Sigmoid colon (tissue), 7 donors: Measurements from ENCODE around the gene ESPNL. TPM values are rescaled to one million over a fixed set of nuclear protein-coding genes. Genes with fewer than 3 reads are reported as not detected.

Source experiments
- DNase-seq: peaks from one replicate; pipeline ENCODE4 v3.0.0-alpha.2; 2019
- H3K27ac ChIP-seq, 4 donors: fragments of 200-600 bp; sonication (generic); one replicate each; pipeline ENCODE4 v1.5.1; 2016 to 2019; ENCODE audit warnings: mild to moderate bottlenecking in 1 of 4
- H3K27me3 ChIP-seq, 3 donors: fragments of 200-600 bp; sonication (generic); one replicate each; pipeline ENCODE4 v1.5.1; 2019; ENCODE audit warnings: mild to moderate bottlenecking in 1 of 3
- H3K36me3 ChIP-seq, 4 donors: fragments of 200-600 bp; sonication (generic); one replicate each; pipeline ENCODE4 v1.5.1; 2016 to 2019
- H3K4me1 ChIP-seq, 4 donors: fragments of 200-600 bp; sonication (generic); one replicate each; pipeline ENCODE4 v1.5.1; 2017 to 2019
- H3K4me3 ChIP-seq, 4 donors: fragments of 200-600 bp; sonication (generic); one replicate each; pipeline ENCODE4 v1.5.1; 2017 to 2019; ENCODE audit warnings: mild to moderate bottlenecking in 2 of 4, moderate library complexity in 1 of 4
- H3K9me3 ChIP-seq, 4 donors: fragments of 200-600 bp in 3 of 4; sonication (generic) in 3 of 4; one replicate each; pipeline versions ENCODE4 v1.5.1 to v1.6.1; 2013 to 2019
- CTCF ChIP-seq, 4 experiments: fragments of 450-650 bp in 3 of 4; fragments of 200-600 bp in 1 of 4; IDR thresholded peaks; one replicate each; pipeline ENCODE4 v1.5.1; 2016 to 2019; ENCODE audit warnings: antibody characterized with exemption in 4 of 4, mild to moderate bottlenecking in 3 of 4, moderate library complexity in 2 of 4
- EP300 ChIP-seq, 4 donors: sonication (generic); formaldehyde crosslinking; IDR thresholded peaks; one replicate each; pipeline ENCODE4 v1.6.1; 2017; ENCODE audit warnings: antibody characterized with exemption in 4 of 4
- POLR2A ChIP-seq, 2 donors: fragments of 450-650 bp; IDR thresholded peaks; one replicate each; pipeline ENCODE4 v1.6.1; 2016; ENCODE audit warnings: antibody characterized with exemption in 2 of 2, mild to moderate bottlenecking in 2 of 2, moderate library complexity in 2 of 2
- POLR2AphosphoS5 ChIP-seq, 4 donors: sonication (generic); formaldehyde crosslinking; IDR thresholded peaks; one replicate each; pipeline ENCODE4 v1.6.1; 2017; ENCODE audit warnings: antibody characterized with exemption in 4 of 4
- WGBS, 2 donors: extraction: QIAGEN DNeasy Blood & Tissue Kit; methylation state at CpG; one replicate each; pipeline ENCODE4 v1.1.7; 2013; 5-methylcytosine and 5-hydroxymethylcytosine counted together
- intact Hi-C: fragments of 100-400 bp; cut with DNase I; formaldehyde crosslinking; loops from one replicate; pipeline ENCODE4 v1.15.1; 2023
- polyA plus RNA-seq, 3 donors: library from polyadenylated mRNA; stranded (reverse); fragments of 200-250 nt; gene quantifications; one replicate each; pipeline ENCODE4 v1.2.3, GENCODE V29; 2013
- total RNA-seq, 4 donors: library from RNA; depleted of rRNA; stranded (reverse); fragments of >200 nt; gene quantifications; one replicate each; pipeline ENCODE4 v1.1.0, GENCODE V29; 2016
- donor health status: healthy with polysubstance abuse.
- donor health status: Bipolar disorder and iron deficiency.
- donor health status: healthy.

Gene ESPNL
- total and polyA plus RNA-seq, 7 donors: 0.36 to 2.0 (median 0.58) TPM; not detected in 3

GRCh38 chr2:238067939-238068338 lies 32.2 kb upstream of the ESPNL start:
- peaks cover 0 to 58% (median 23%) of the 10 kb centered on the region in 4 donors for H3K36me3 ChIP-seq
- 92 to 95% methylated on average over 7 of the region's 7 CpGs for WGBS, 2 donors

GRCh38 chr2:238069021-238069709 lies 31.0 kb upstream of the ESPNL start:
- no peaks in the 10 kb centered on the region for H3K27me3 ChIP-seq
- H3K27ac ChIP-seq: no peak overlapping the region
- DNase-seq: no peak

More at GRCh38 chr2:238067939-238068338, 32.2 kb upstream of the ESPNL start:
- no peak overlapping the region for H3K27ac ChIP-seq
- H3K27me3 ChIP-seq: no peaks in the 10 kb centered on the region
- no peaks in the 10 kb centered on the region for H3K9me3 ChIP-seq
- TF ChIP-seq POLR2AphosphoS5 (IDR thresholded peaks at IDR 0.05): no peak
- TF ChIP-seq POLR2A (IDR thresholded peaks at IDR 0.05): no peak
- no peak for TF ChIP-seq CTCF (IDR thresholded peaks at IDR 0.05)
- TF ChIP-seq EP300 (IDR thresholded peaks at IDR 0.05): no peak
- H3K4me1 ChIP-seq: no peaks in the 10 kb centered on the region
- DNase-seq: no peak
- H3K4me3 ChIP-seq: no peak overlapping the region
- intact Hi-C loops: no loop called here

GRCh38 chr2:238069877-238070276 lies 30.3 kb upstream of the ESPNL start:
- H3K9me3 ChIP-seq: no peaks in the 10 kb centered on the region
- H3K4me3 ChIP-seq: no peak overlapping the region
- H3K27me3 ChIP-seq: no peaks in the 10 kb centered on the region
- H3K36me3 ChIP-seq: peaks cover 0 to 54% (median 21%) of the 10 kb centered on the region in 4 donors
- no peak for TF ChIP-seq POLR2A (IDR thresholded peaks at IDR 0.05)
- no peak for TF ChIP-seq EP300 (IDR thresholded peaks at IDR 0.05)
- TF ChIP-seq CTCF (IDR thresholded peaks at IDR 0.05): no peak
- TF ChIP-seq POLR2AphosphoS5 (IDR thresholded peaks at IDR 0.05): no peak
- intact Hi-C loops: no loop called here
- no peak overlapping the region for H3K27ac ChIP-seq
- DNase-seq: no peak
- WGBS, 2 donors: 94 to 96% methylated on average over 9 of the region's 9 CpGs
- no peaks in the 10 kb centered on the region for H3K4me1 ChIP-seq

More at GRCh38 chr2:238069021-238069709, 31.0 kb upstream of the ESPNL start:
- Histone ChIP-seq H3K4me1 (no peaks in the 10 kb centered on the region), H3K9me3 (no peaks in the 10 kb centered on the region), H3K4me3 (no peak overlapping the region), H3K36me3 (peaks cover 0 to 58% (median 23%) of the 10 kb centered on the region in 4 donors)
- intact Hi-C loops: no loop called here
- TF ChIP-seq POLR2AphosphoS5 (IDR thresholded peaks at IDR 0.05) (no peak), CTCF (IDR thresholded peaks at IDR 0.05) (no peak), POLR2A (IDR thresholded peaks at IDR 0.05) (no peak), EP300 (IDR thresholded peaks at IDR 0.05) (no peak)
- WGBS, 2 donors: 81 to 93% methylated on average over 10 of the region's 10 CpGs

GRCh38 chr2:238075397-238075796 lies 24.7 kb upstream of the ESPNL start:
- peaks cover 0 to 13% (median 2%) of the 10 kb centered on the region in 4 donors for H3K36me3 ChIP-seq

More at GRCh38 chr2:238075397-238075796, 24.7 kb upstream of the ESPNL start:
- Histone ChIP-seq H3K27ac (no peak overlapping the region), H3K27me3 (no peaks in the 10 kb centered on the region), H3K4me1 (no peaks in the 10 kb centered on the region), H3K4me3 (no peak overlapping the region), H3K9me3 (no peaks in the 10 kb centered on the region)
- intact Hi-C loops: no loop called here
- TF ChIP-seq POLR2A (IDR thresholded peaks at IDR 0.05) (no peak), CTCF (IDR thresholded peaks at IDR 0.05) (no peak), EP300 (IDR thresholded peaks at IDR 0.05) (no peak)
- no peak for DNase-seq
